Spleen (tissue), 7 donors: ENCODE results near the gene DYNC2I2.

ENCODE experiments used
- POLR2A ChIP-seq, 3 donors: fragments of 450-650 bp; IDR thresholded peaks; one replicate each; pipeline ENCODE4 v1.5.1; 2017; ENCODE audit warnings: antibody characterized with exemption in 3 of 3, mild to moderate bottlenecking in 1 of 3
- TF ChIP-seq, protein P1 (sequence below), 11 experiments: fragments of 200-600 bp in 7 of 11; fragments of 450-650 bp in 4 of 11; sonication (generic) in 4 of 11; IDR thresholded peaks in 8 of 11; conservative IDR thresholded peaks in 3 of 11; 1 replicate in 7 of 11; 2 replicates in 4 of 11; pipeline versions ENCODE4 v1.4.0 to v1.8.0; 2016 to 2021; ENCODE audit warnings: antibody characterized with exemption in 11 of 11, inconsistent platforms in 4 of 11, mild to moderate bottlenecking in 1 of 11
- donor health status: DM: no; HTN: no; CAD: no; lungs with moderate emphysema.
- donor health status: DM: no; HTN: no; CAD: no.
- donor health status: DM: no; HTN: no; CAD: no.

DNA sequence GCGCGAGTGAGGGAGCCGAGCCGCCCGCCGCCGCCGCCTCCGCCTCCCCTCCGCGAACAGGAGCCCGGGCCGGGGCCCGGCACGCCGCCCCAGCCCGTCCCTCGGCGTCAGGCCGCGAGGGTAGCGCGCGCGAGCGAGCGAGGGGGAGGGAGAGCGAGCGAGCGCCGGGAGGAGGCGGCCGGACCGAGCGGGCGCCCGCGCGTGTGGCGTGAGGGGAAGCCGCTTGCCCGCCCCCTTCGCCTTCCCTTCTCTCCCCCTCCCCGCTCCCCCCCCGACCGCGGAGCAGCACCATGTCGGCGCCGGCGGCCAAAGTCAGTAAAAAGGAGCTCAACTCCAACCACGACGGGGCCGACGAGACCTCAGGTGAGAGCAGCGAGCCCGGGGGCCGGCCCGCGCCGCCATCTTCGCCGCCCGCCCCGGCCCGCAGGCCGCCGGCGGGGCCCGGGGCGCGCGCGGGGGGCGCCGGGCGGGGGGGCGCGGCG, 32.7 kb upstream of the DYNC2I2 start:
- TF ChIP-seq, protein P1, sequence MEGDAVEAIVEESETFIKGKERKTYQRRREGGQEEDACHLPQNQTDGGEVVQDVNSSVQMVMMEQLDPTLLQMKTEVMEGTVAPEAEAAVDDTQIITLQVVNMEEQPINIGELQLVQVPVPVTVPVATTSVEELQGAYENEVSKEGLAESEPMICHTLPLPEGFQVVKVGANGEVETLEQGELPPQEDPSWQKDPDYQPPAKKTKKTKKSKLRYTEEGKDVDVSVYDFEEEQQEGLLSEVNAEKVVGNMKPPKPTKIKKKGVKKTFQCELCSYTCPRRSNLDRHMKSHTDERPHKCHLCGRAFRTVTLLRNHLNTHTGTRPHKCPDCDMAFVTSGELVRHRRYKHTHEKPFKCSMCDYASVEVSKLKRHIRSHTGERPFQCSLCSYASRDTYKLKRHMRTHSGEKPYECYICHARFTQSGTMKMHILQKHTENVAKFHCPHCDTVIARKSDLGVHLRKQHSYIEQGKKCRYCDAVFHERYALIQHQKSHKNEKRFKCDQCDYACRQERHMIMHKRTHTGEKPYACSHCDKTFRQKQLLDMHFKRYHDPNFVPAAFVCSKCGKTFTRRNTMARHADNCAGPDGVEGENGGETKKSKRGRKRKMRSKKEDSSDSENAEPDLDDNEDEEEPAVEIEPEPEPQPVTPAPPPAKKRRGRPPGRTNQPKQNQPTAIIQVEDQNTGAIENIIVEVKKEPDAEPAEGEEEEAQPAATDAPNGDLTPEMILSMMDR (IDR thresholded peaks at IDR 0.05 in 8 of 11, conservative IDR thresholded peaks at IDR 0.05 in 3 of 11) = no peak
- TF ChIP-seq POLR2A (IDR thresholded peaks at IDR 0.05) = peak in 1 of 3 donors; percentile 86
